K562 (cell line): ENCODE data around the gene BSN. TPM values are rescaled to one million over a fixed set of nuclear protein-coding genes. Genes with fewer than 3 reads are reported as not detected.

Experiments used
- ATAC-seq: fragments of 200-7000 bp; cut with Tn5 transposase; 3 replicates; pipeline ENCODE4 v1.9.1; 2020; ENCODE audit warnings: moderate library complexity
- BruUV-seq: library from RNA; stranded (reverse); fragments of 400-500 nt; replicated peaks from 2 replicates; lab custom pipeline; 2021; lab: Mats Ljungman, UMichigan
- CTCF ChIA-PET: fragments of 300-600 bp; formaldehyde crosslinking; extraction: SDS; loops from one replicate; lab custom pipeline; 2021; ENCODE audit warnings: low intra/inter-chr PET ratio; lab: Yijun Ruan, JAX
- POLR2A ChIA-PET: fragments of 300-600, 350-650 bp; sonication (Branson Sonifier 250); formaldehyde crosslinking; extraction: SDS; loops from one replicate; lab custom pipeline; 2021; ENCODE audit warnings: antibody characterized with exemption, inconsistent platforms; lab: Yijun Ruan, JAX
- DNase-seq, 4 experiments: peaks; one replicate each; pipeline versions ENCODE4 v3.0.0 to v3.0.0-alpha.2; 2011 to 2018; ENCODE audit warnings: low spot score in 3 of 4, mixed read lengths in 3 of 4; ENCODE audit errors: extremely low read depth in 1 of 4
- FAIRE-seq: peaks from 2 replicates; lab custom pipeline; 2011; peaks lifted over from hg19 to GRCh38; lab: Jason Lieb, UNC
- H2AFZ ChIP-seq: 2 replicates; pipeline ENCODE4 v1.6.0; 2011; ENCODE audit warnings: low read depth, low read length, control low read depth, inconsistent platforms
- H3K27ac ChIP-seq: fragments of 200-600 bp; 3 replicates; pipeline ENCODE4 v1.8.0; 2011; ENCODE audit warnings: low read depth, mild to moderate bottlenecking, control low read depth, inconsistent platforms, low read length, moderate library complexity, mixed read lengths; ENCODE audit errors: extremely low read depth
- H3K27me3 ChIP-seq, 2 experiments: fragments of 300-600 bp in 1 of 2; 2 replicates in 1 of 2; 3 replicates in 1 of 2; pipeline versions ENCODE4 v1.6.0 to v1.8.0; 2011; ENCODE audit warnings: inconsistent platforms in 2 of 2, low read length in 2 of 2, mild to moderate bottlenecking in 1 of 2, mixed read lengths in 1 of 2, moderate library complexity in 1 of 2; ENCODE audit not compliant: control insufficient read depth in 2 of 2, insufficient read depth in 2 of 2
- H3K36me3 ChIP-seq: fragments of 300-600 bp; 3 replicates; pipeline ENCODE4 v1.8.0; 2011; ENCODE audit warnings: mild to moderate bottlenecking, low read length, inconsistent platforms; ENCODE audit not compliant: control insufficient read depth, insufficient read depth
- H3K4me1 ChIP-seq, 2 experiments: fragments of 200-600 bp in 1 of 2; replicated peaks in 1 of 2; 2 replicates in 1 of 2; 3 replicates in 1 of 2; pipeline versions ENCODE4 v1.5.1 to v1.8.0; 2011; ENCODE audit warnings: inconsistent platforms in 2 of 2, low read length in 2 of 2, mild to moderate bottlenecking in 1 of 2, mixed read lengths in 1 of 2, moderate library complexity in 1 of 2; ENCODE audit not compliant: control insufficient read depth in 2 of 2, insufficient read depth in 2 of 2
- H3K4me2 ChIP-seq: 2 replicates; pipeline ENCODE4 v1.6.1; 2011; ENCODE audit warnings: low read length, control low read depth, inconsistent platforms, mixed read lengths; ENCODE audit not compliant: insufficient read depth
- H3K4me3 ChIP-seq: fragments of 200-600 bp; sonication (generic), shearing (Covaris generic); 2 replicates; pipeline ENCODE4 v1.5.1; 2016; ENCODE audit warnings: control low read depth, inconsistent platforms
- H3K79me2 ChIP-seq: fragments of 200-600 bp; 3 replicates; pipeline ENCODE4 v1.8.0; 2011; ENCODE audit warnings: low read length, inconsistent platforms; ENCODE audit not compliant: control insufficient read depth, insufficient read depth
- H3K9ac ChIP-seq, 2 experiments: 2 replicates each; pipeline versions ENCODE4 v1.6.0 to v1.6.1; 2011; ENCODE audit warnings: low read depth in 2 of 2, low read length in 2 of 2, control low read depth in 1 of 2, inconsistent platforms in 1 of 2, mild to moderate bottlenecking in 1 of 2, mixed read lengths in 1 of 2; ENCODE audit not compliant: insufficient read depth in 1 of 2
- H3K9me1 ChIP-seq: one replicate; pipeline ENCODE4 v1.6.0; 2011; ENCODE audit warnings: inconsistent platforms, mild to moderate bottlenecking, low read length, moderate library complexity; ENCODE audit not compliant: control insufficient read depth, insufficient read depth
- H3K9me3 ChIP-seq: replicated peaks from 2 replicates; pipeline ENCODE4 v1.5.1; 2011; ENCODE audit warnings: low read depth, low read length, inconsistent platforms; ENCODE audit not compliant: control insufficient read depth, insufficient read depth
- H4K20me1 ChIP-seq: replicated peaks from 2 replicates; pipeline ENCODE4 v1.6.1; 2011; ENCODE audit warnings: low read length, inconsistent platforms, mixed read lengths; ENCODE audit not compliant: control insufficient read depth, insufficient read depth
- BDP1 ChIP-seq: IDR thresholded peaks from 3 replicates; pipeline ENCODE4 v1.6.1; 2011; ENCODE audit not compliant: insufficient read length, insufficient read depth
- CBFA2T2 ChIP-seq: fragments of 450-650 bp; conservative IDR thresholded peaks from 2 replicates; pipeline ENCODE4 v1.6.1; 2017; ENCODE audit warnings: mild to moderate bottlenecking
- CHD2 ChIP-seq: IDR thresholded peaks from 2 replicates; pipeline ENCODE4 v1.6.1; 2011; ENCODE audit warnings: low read depth, low read length
- ELF1 ChIP-seq: fragments of 200-800 bp; sonication (Bioruptor generic); IDR thresholded peaks from 2 replicates; pipeline ENCODE4 v1.6.1; 2016; ENCODE audit warnings: missing genetic modification characterization, missing compliant biosample characterization
- EZH2 ChIP-seq: IDR thresholded peaks from 2 replicates; pipeline ENCODE4 v1.6.1; 2012; ENCODE audit warnings: low read depth, mild to moderate bottlenecking, inconsistent platforms, low read length, borderline replicate concordance
- HOXB6 ChIP-seq: fragments of 250-450 bp; sonication (Bioruptor Pico); IDR thresholded peaks from 2 replicates; pipeline ENCODE4 v1.5.1; 2022; ENCODE audit warnings: mild to moderate bottlenecking, borderline replicate concordance
- L3MBTL2 ChIP-seq: fragments of 450-650 bp; IDR thresholded peaks from 2 replicates; pipeline ENCODE4 v1.6.1; 2016; ENCODE audit warnings: mild to moderate bottlenecking, moderate library complexity
- MEF2D ChIP-seq: conservative IDR thresholded peaks from 2 replicates; pipeline ENCODE4 v1.6.1; 2016; ENCODE audit warnings: low read depth, missing genetic modification characterization, missing compliant biosample characterization
- MTA1 ChIP-seq: fragments of 450-650 bp; IDR thresholded peaks from 2 replicates; pipeline ENCODE4 v1.6.1; 2017; ENCODE audit warnings: borderline replicate concordance
- NCOA6 ChIP-seq: fragments of 450-650 bp; IDR thresholded peaks from 2 replicates; pipeline ENCODE4 v1.6.1; 2017; ENCODE audit warnings: mild to moderate bottlenecking
- RBM25 ChIP-seq: fragments of 200-400 bp; formaldehyde crosslinking; IDR thresholded peaks from 2 replicates; pipeline ENCODE4 v1.6.1; 2018; ENCODE audit warnings: low read length, low read depth, moderate library complexity; ENCODE audit not compliant: severe bottlenecking
- RCOR1 ChIP-seq, 2 experiments: IDR thresholded peaks; 2 replicates each; pipeline ENCODE4 v1.6.1; 2012; ENCODE audit warnings: low read depth in 2 of 2, low read length in 2 of 2, borderline replicate concordance in 1 of 2, improper control_type of control experiment in 1 of 2
- RUNX1 ChIP-seq: sonication (generic); IDR thresholded peaks from 2 replicates; pipeline ENCODE4 v1.6.1; 2016; ENCODE audit warnings: antibody characterized with exemption, low read depth
- SMARCE1 ChIP-seq: fragments of 450-650 bp; IDR thresholded peaks from 2 replicates; pipeline ENCODE4 v1.7.1; 2016; ENCODE audit warnings: mild to moderate bottlenecking
- ZBTB7A ChIP-seq: IDR thresholded peaks from 2 replicates; pipeline ENCODE4 v1.6.1; 2011; ENCODE audit warnings: low read depth, mild to moderate bottlenecking, low read length, moderate library complexity, borderline replicate concordance; ENCODE audit not compliant: control insufficient read depth
- ZNF146 ChIP-seq: IDR thresholded peaks from one replicate; pipeline ENCODE4 v1.6.1; 2018; ENCODE audit warnings: missing compliant biosample characterization; ENCODE audit not compliant: unreplicated experiment
- ZNF41 ChIP-seq: fragments of 250-450 bp; sonication (Bioruptor Pico); conservative IDR thresholded peaks from 2 replicates; pipeline ENCODE4 v1.4.0; 2020; ENCODE audit warnings: mild to moderate bottlenecking
- WGBS: fragments of 100-300 bp; shearing (Covaris generic); methylation state at CpG from one replicate; pipeline ENCODE4 v1.1.6; 2016; ENCODE audit warnings: low coverage, mixed read lengths; ENCODE audit not compliant: insufficient coverage; ENCODE audit errors: missing lambda C conversion rate; 5-methylcytosine and 5-hydroxymethylcytosine counted together
- in situ Hi-C: fragments of 300-500 bp; cut with MboI; formaldehyde crosslinking; loops from 4 replicates; pipeline ENCODE4 v1.15.0; 2018; ENCODE audit warnings: inconsistent platforms, mixed read lengths
- intact Hi-C: fragments of 100-400 bp; cut with micrococcal nuclease; formaldehyde crosslinking; loops from 2 replicates; pipeline ENCODE4 v1.14.2; 2022
- polyA plus RNA-seq, 8 experiments: library from polyadenylated mRNA; depleted of rRNA in 4 of 8; stranded (reverse) in 5 of 8; unstranded in 3 of 8; fragments of >200 nt; fragmentation: Nextera tagmentation in 2 of 8; fragmentation: Illumina TruSeq in 1 of 8; extraction: Ambion mirVana in 2 of 8; extraction: Trizol in 1 of 8; gene quantifications; 2 replicates each; pipeline versions ENCODE4 v1.2.1 to v1.2.3, GENCODE V29; 2011 to 2014; ENCODE audit warnings: inconsistent platforms in 1 of 8, missing spikeins in 1 of 8
- total RNA-seq, 7 experiments: library from RNA; depleted of rRNA in 6 of 7; stranded (reverse); fragments of >200 nt in 6 of 7; fragmentation: Illumina TruSeq in 2 of 7; extraction: Trizol in 2 of 7; gene quantifications; 2 replicates each; pipeline versions ENCODE4 v1.2.1 to v1.2.3, GENCODE V29; 2011 to 2021; ENCODE audit warnings: low replicate concordance in 1 of 7
- TF ChIP-seq, protein P1 (sequence below): fragments of 250-450 bp; sonication (Bioruptor Pico); IDR thresholded peaks from 2 replicates; pipeline ENCODE4 v1.6.1; 2021; ENCODE audit warnings: mild to moderate bottlenecking

The BSN gene
- total and polyA plus RNA-seq, 9 of the 15 experiments (the other 6 are each of a cell fraction or from before 2014, with no cell fraction given) = 0.03 to 1.5 (median 0.29) TPM

GRCh38 chr3:49668861-49669260 lies 114.6 kb downstream of the BSN start:
- in situ Hi-C loops (loop anchor here (10.0 kb wide), 1 partner anchor 104 kb away; no protein-coding TSS in a partner anchor), intact Hi-C loops (no loop called here)
- H4K20me1 ChIP-seq = no peaks in the 10 kb centered on the region; the same call in 1 of the 2 replicates
- H2AFZ ChIP-seq = no peak overlapping the region
- no peak overlapping the region; a peak in 1 of 4 replicates for H3K9ac ChIP-seq
- no peak for FAIRE-seq
- no peak overlapping the region for H3K27ac ChIP-seq
- peaks cover 7% of the 10 kb centered on the region for H3K79me2 ChIP-seq
- peaks cover 11 to 17% of the 10 kb centered on the region in 2 experiments; a peak in 4 of 5 replicates for H3K4me1 ChIP-seq
- no peaks in the 10 kb centered on the region for H3K9me1 ChIP-seq
- no peak for TF ChIP-seq CBFA2T2
- TF ChIP-seq BDP1 = no peak
- no peak for TF ChIP-seq RCOR1 (IDR thresholded peaks at IDR 0.05; ENCODE audit: borderline replicate concordance in 1 of 2, low read depth in 2 of 2, low read length in 2 of 2)
- BruUV-seq = no TSS peak
- H3K27me3 ChIP-seq = no peaks in the 10 kb centered on the region
- no peaks in the 10 kb centered on the region for H3K9me3 ChIP-seq
- no peak for DNase-seq
- WGBS = 48% methylated on average over 4 of the region's 5 CpGs
- ChIA-PET CTCF (no interaction called here), POLR2A (interaction anchor here (1.0 kb wide), 1 partner anchor 9 kb away, joined by 3 read pairs; no protein-coding TSS in a partner anchor)
- no peak overlapping the region for H3K4me2 ChIP-seq
- no peaks in the 10 kb centered on the region for H3K36me3 ChIP-seq
- H3K4me3 ChIP-seq = no peak overlapping the region
- no peak for ATAC-seq

- ChIA-PET POLR2A (interaction anchor here (1.0 kb wide), 1 partner anchor 9 kb away, joined by 3 read pairs; no protein-coding TSS in a partner anchor), CTCF (no interaction called here)
- H3K4me2 ChIP-seq = no peak overlapping the region
- H3K27me3 ChIP-seq = no peaks in the 10 kb centered on the region
- H4K20me1 ChIP-seq = no peaks in the 10 kb centered on the region; the same call in 1 of the 2 replicates
- ATAC-seq (no peak), DNase-seq (no peak), FAIRE-seq (no peak)
- no peak overlapping the region for H2AFZ ChIP-seq
- H3K4me3 ChIP-seq = no peak overlapping the region
- H3K36me3 ChIP-seq = no peaks in the 10 kb centered on the region
- peaks cover 11 to 21% of the 10 kb centered on the region in 2 experiments; a peak in 4 of 5 replicates for H3K4me1 ChIP-seq
- H3K9ac ChIP-seq = no peak overlapping the region
- peaks cover 9% of the 10 kb centered on the region for H3K79me2 ChIP-seq
- in situ Hi-C loops = loop anchor here (10.0 kb wide), 1 partner anchor 105 kb away; no protein-coding TSS in a partner anchor
- H3K9me1 ChIP-seq = no peaks in the 10 kb centered on the region
- BruUV-seq = no TSS peak
- WGBS = 83% methylated on average over 2 of the region's 3 CpGs
- intact Hi-C loops = no loop called here
- no peak overlapping the region for H3K27ac ChIP-seq
- H3K9me3 ChIP-seq = no peaks in the 10 kb centered on the region
- TF ChIP-seq HOXB6 (CRISPR knock-in tag) = no peak
- no peak for TF ChIP-seq L3MBTL2
- no peak for TF ChIP-seq MEF2D (tag)
- no peak for TF ChIP-seq ZNF146 (CRISPR knock-in tag)
- TF ChIP-seq RBM25 = no peak
- TF ChIP-seq EZH2 = no peak
- TF ChIP-seq SMARCE1 = no peak
- TF ChIP-seq ELF1 (tag) = no peak
- no peak for TF ChIP-seq CHD2
- no peak for TF ChIP-seq ZNF41 (CRISPR knock-in tag)
- TF ChIP-seq, protein P1, sequence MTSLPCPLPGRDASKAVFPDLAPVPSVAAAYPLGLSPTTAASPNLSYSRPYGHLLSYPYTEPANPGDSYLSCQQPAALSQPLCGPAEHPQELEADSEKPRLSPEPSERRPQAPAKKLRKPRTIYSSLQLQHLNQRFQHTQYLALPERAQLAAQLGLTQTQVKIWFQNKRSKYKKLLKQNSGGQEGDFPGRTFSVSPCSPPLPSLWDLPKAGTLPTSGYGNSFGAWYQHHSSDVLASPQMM = no peak
- no peak for TF ChIP-seq ZBTB7A
- no peak for TF ChIP-seq MTA1
- TF ChIP-seq RUNX1 = no peak
- TF ChIP-seq NCOA6 = no peak
These were observed 115.1 kb downstream of the BSN start for GRCh38 chr3:49669352-49669751.
